Activated naive CD8-positive, alpha-beta T cell treated with anti-CD3 and anti-CD28 coated beads, Interleukin-2, amount 10 ng/mL, durations not matched to agents 7 days and 5 days (primary cell): ENCODE results near the gene SMARCE1. TPM values are rescaled to one million over a fixed set of nuclear protein-coding genes. Genes with fewer than 3 reads are reported as not detected.

Experiments
- ATAC-seq: fragments of 150-1000 bp; cut with Tn5 transposase; one replicate; pipeline ENCODE4 v1.10.0; 2021; ENCODE audit warnings: low read depth, moderate library complexity
- POLR2A ChIA-PET: fragments of 350-600 bp; sonication (Branson Sonifier 250); formaldehyde crosslinking; loops from one replicate; lab custom pipeline; 2021; ENCODE audit warnings: antibody characterized with exemption; lab: Charles Lee
- DNase-seq: peaks from one replicate; pipeline ENCODE4 v3.0.0; 2021
- H3K27ac Mint-ChIP-seq: one replicate; pipeline ENCODE4 v1.8.0; 2022; ENCODE audit warnings: mild to moderate bottlenecking, mixed read lengths
- H3K27me3 Mint-ChIP-seq: one replicate; pipeline ENCODE4 v1.8.0; 2022; ENCODE audit warnings: mild to moderate bottlenecking, moderate library complexity, mixed read lengths
- H3K36me3 Mint-ChIP-seq: one replicate; pipeline ENCODE4 v1.8.0; 2021; ENCODE audit warnings: mild to moderate bottlenecking, mixed read lengths
- H3K4me1 Mint-ChIP-seq: one replicate; pipeline ENCODE4 v1.8.0; 2021; ENCODE audit warnings: mixed read lengths
- H3K4me3 Mint-ChIP-seq: one replicate; pipeline ENCODE4 v1.8.0; 2022; ENCODE audit warnings: mild to moderate bottlenecking, moderate library complexity, mixed read lengths
- H3K9me3 Mint-ChIP-seq: one replicate; pipeline ENCODE4 v1.8.0; 2021; ENCODE audit warnings: mixed read lengths
- total RNA-seq, 2 experiments: library from RNA; stranded (reverse); gene quantifications; one replicate each; pipeline ENCODE4 v1.2.3, GENCODE V29; 2021

Gene SMARCE1
- total RNA-seq, 2 experiments from 2014 or later: 109 to 117 TPM

DNA sequence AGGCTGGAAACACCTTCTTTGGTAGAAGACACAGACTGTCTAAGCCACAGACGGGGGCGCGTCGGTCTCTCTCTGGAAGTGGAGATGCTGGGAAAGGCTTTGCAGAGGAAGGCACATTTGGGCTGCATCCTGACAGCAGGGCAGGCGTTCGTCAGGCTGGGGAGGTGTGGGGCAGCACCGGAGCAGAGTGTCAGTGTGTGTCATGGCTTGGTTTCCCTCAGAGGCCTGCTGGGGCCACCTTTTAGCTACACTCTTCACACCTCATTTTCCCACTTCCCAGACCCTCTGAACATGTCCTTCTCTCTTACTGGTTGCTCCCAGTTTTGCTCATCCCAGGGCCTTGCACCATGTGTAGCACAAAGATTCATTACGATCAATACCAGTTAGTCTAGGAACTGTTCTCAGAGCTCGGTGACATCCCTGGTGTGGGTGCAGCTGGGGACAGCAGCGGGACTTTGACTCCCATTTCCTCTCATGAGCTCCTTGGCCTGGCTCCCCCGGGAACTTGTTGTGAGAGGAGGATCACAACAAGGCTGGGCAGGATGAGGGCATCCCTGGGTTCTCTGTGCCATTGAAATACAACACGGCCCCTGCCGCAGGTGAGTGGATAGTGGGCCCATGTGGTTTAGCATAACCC, 33.1 kb downstream of the SMARCE1 start:
- no peak for ATAC-seq
- POLR2A ChIA-PET: interaction anchor here (0.6 to 8.7 kb wide), 13 partner anchors 7 to 1074 kb away, joined by 3 to 205 read pairs (median 8); partner anchors contain the start of genes CCR7, EIF1 and SMARCE1
- H3K27ac Mint-ChIP-seq: peak overlapping the region; percentile 94

DNA sequence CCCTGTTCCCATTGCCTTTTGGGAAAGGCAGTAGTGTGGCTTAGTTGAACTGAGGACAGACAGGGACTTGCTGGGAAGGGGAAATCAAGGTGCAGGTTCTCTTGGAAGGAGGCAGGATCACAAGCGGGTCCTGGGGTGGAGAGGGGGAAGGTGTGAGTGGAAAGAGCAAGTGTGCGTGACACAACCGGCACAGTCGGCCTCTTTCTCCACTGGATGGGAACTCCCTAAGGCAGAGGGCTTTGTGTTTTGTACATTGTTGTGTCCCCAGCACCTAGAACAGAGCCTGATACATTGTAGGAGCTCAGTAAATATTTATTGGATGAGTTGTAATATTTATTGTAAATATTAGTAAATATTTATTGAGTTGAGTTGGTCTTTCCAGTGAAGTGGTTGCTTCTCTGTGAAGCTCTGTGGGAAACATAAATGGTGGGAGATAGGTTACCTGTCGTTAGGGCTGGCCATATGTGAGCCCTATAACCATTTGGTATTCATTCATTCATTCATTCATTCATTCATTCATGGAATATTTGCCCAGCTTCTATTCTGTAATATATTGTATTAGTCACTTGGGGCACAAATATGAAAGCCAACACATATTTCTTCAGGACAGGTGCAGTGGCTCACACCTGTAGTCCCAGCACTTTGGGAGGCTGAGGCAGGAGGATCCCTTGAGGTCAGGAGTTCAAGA, 34.0 kb downstream of the SMARCE1 start:
- ATAC-seq: no peak
- no peaks in the 10 kb centered on the region for H3K27me3 Mint-ChIP-seq
- H3K9me3 Mint-ChIP-seq: no peaks in the 10 kb centered on the region
- no peaks in the 10 kb centered on the region for H3K36me3 Mint-ChIP-seq
- POLR2A ChIA-PET: interaction anchor here (0.8 to 8.7 kb wide), 12 partner anchors 10 to 1075 kb away, joined by 3 to 205 read pairs (median 5); partner anchors contain the start of genes CCR7, EIF1 and SMARCE1
- DNase-seq: no peak
- H3K4me1 Mint-ChIP-seq: peaks cover 71% of the 10 kb centered on the region
- H3K4me3 Mint-ChIP-seq: peak overlapping the region; percentile 84
- peak overlapping the region; percentile 96 for H3K27ac Mint-ChIP-seq

More for the DNA sequence above, 33.1 kb downstream of the SMARCE1 start:
- Mint-ChIP-seq H3K4me3 (peak overlapping the region; percentile 71), H3K9me3 (no peaks in the 10 kb centered on the region), H3K36me3 (no peaks in the 10 kb centered on the region), H3K4me1 (peaks cover 67% of the 10 kb centered on the region), H3K27me3 (no peaks in the 10 kb centered on the region)
- no peak for DNase-seq

DNA sequence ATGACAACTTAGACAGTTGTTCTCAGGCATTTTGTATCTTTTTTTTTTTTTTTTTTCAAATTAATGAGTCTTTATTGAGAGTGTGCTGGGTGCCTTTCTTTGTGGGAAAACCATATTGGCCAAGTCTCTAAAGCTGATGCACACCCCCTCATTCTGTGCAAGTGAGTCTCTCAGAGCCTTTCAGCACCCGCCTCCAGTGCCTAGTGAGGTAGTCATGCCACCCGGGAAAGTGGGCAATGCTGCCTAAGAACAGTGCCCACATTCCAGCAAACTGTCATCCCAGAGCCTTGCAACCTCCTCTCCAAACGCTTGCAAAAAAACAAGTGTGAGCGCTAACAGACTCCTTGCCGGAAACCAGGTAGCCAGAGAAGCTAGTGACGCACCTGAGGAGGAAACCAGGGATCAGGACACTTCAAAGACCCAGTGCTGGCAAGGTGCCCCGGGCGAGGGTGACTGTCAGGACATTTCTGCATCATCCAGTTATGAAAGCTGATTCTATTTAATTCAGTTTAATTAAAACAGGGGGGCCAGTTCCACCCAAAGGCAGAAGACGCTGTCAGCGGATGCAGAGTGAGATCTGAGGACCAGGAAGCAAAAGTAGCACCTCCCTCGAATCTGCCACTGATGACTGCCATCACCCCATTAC, 34.9 kb downstream of the SMARCE1 start:
- POLR2A ChIA-PET: interaction anchor here (0.8 to 8.7 kb wide), 10 partner anchors 9 to 1076 kb away, joined by 3 to 205 read pairs (median 5); partner anchors contain the start of genes CCR7, EIF1 and SMARCE1
- ATAC-seq: peak; percentile 46
- Mint-ChIP-seq H3K4me3 (peak overlapping the region; percentile 84), H3K4me1 (peaks cover 80% of the 10 kb centered on the region), H3K9me3 (no peaks in the 10 kb centered on the region), H3K27ac (peak overlapping the region; percentile 96), H3K27me3 (no peaks in the 10 kb centered on the region), H3K36me3 (no peaks in the 10 kb centered on the region)
- peak; percentile 58 for DNase-seq

DNA sequence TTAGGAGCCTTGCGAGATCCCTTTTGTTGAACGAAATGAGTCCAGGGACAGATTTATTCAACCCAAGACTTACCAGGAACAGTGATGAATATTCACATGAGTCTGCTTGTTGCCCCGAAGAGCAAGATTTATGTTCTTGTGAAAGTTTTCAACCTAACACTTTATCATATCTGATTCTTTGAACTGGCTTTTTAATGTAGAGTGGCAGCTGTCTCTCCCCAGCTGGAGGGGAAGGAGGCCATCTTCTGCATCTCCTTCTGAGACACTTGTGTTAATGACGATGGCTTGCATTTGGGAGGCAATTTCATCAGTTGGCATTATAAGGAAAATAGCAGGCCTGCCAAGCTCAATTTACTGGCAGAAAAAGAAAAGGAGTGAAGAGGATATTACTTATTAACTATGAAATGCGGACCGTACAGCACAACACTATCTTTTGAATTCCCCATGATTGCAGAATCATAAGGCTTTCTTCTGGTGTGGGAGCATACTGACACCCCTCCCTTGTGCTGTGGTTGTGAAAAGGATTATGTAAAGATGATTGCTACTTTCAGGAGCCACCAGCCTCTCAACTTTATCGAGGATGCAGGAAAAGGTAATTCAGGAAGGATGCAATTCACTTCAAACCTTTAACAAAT, 35.7 kb downstream of the SMARCE1 start:
- no peak for DNase-seq
- POLR2A ChIA-PET: interaction anchor here (1.0 to 8.7 kb wide), 11 partner anchors 8 to 1077 kb away, joined by 3 to 205 read pairs (median 4); partner anchors contain the start of genes CCR7, EIF1 and SMARCE1

DNA sequence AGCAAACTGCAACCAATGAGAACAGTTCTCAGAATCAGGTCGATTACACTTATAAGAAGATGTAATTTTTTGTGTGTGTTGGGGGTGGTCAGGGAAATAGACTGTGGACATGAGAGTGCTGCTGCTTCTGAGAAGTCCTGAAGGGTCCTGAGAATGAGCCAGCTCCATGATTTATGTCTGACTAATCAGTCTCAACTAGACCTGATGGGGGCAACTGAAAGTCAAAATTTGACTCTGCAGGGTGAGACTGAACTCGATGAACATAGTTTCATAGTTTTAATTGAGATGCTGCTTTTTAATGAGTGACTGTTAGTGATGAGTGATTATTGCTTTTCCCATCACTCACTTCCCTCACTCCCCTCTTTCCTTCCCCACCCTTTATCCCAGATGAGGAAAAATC, 37.3 kb downstream of the SMARCE1 start:
- ATAC-seq: no peak
- Mint-ChIP-seq H3K27ac (peak overlapping the region; percentile 82), H3K9me3 (no peaks in the 10 kb centered on the region), H3K36me3 (no peaks in the 10 kb centered on the region), H3K4me1 (peaks cover 84% of the 10 kb centered on the region), H3K4me3 (peak overlapping the region; percentile 46), H3K27me3 (no peaks in the 10 kb centered on the region)
- POLR2A ChIA-PET: interaction anchor here (0.6 to 8.7 kb wide), 9 partner anchors 7 to 191 kb away, joined by 3 to 205 read pairs (median 4); partner anchors contain the start of gene CCR7
- DNase-seq: no peak

More for the DNA sequence above, 35.7 kb downstream of the SMARCE1 start:
- Mint-ChIP-seq H3K36me3 (no peaks in the 10 kb centered on the region), H3K4me3 (peak overlapping the region; percentile 46), H3K9me3 (no peaks in the 10 kb centered on the region), H3K27ac (peak overlapping the region; percentile 78), H3K4me1 (peaks cover 84% of the 10 kb centered on the region), H3K27me3 (no peaks in the 10 kb centered on the region)
- no peak for ATAC-seq

DNA sequence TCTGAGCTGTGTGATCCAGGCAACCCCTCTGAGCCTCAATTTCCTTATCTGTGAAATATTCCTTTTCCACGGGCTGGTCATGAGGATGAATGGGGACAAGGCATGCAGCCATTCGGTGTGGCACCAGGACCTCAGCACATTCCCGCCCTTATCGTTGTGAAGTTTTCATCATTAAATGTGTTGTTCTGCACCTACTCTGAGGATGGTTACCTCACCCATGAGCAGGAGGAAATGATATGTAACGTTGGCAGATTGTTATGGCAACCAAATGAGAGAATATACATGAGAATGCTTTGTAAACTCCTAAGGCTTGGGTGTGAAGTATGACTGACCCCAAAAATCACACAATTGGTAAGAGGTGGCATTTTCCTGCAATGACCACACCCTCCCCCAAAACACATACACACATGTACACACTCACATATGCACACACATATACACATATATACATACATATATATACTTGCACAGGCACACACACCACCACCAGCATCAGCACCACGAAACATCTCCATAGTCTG, 39.5 kb downstream of the SMARCE1 start:
- DNase-seq (no peak), ATAC-seq (peak; percentile 53)
- H3K4me3 Mint-ChIP-seq: peak overlapping the region; percentile 64
- no peaks in the 10 kb centered on the region for H3K27me3 Mint-ChIP-seq
- H3K4me1 Mint-ChIP-seq: peaks cover 83% of the 10 kb centered on the region
- POLR2A ChIA-PET: interaction anchor here (0.6 to 8.1 kb wide), 7 partner anchors 7 to 1076 kb away, joined by 3 to 257 read pairs (median 3); partner anchors contain the start of gene CCR7
- no peaks in the 10 kb centered on the region for H3K9me3 Mint-ChIP-seq
- no peaks in the 10 kb centered on the region for H3K36me3 Mint-ChIP-seq
- H3K27ac Mint-ChIP-seq: peak overlapping the region; percentile 87

DNA sequence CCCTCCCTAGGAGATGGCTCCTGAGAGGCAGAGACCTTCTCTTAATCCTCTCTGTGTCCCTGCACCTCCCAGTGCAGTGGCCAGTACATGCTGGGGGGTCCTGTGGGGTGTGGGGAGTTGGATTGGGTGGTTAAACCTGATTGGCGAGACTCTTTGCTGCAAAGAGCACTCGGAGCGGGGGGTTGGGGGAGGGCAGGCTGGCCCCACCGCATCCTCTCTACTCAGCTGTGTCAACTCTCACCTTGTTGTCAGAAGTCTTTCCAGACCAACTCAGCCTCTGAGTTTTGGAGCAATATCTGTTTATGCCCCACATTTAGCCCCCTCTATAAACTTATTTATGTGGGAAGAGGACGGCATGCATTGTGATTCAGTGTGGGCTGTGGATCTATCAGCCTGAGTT, 40.0 kb downstream of the SMARCE1 start:
- Mint-ChIP-seq H3K36me3 (peaks cover under 1% of the 10 kb centered on the region), H3K27ac (peak overlapping the region; percentile 87), H3K27me3 (no peaks in the 10 kb centered on the region), H3K4me1 (peaks cover 83% of the 10 kb centered on the region), H3K9me3 (no peaks in the 10 kb centered on the region), H3K4me3 (peak overlapping the region; percentile 64)
- ATAC-seq: peak; percentile 25
- POLR2A ChIA-PET: interaction anchor here (0.6 to 8.1 kb wide), 8 partner anchors 8 to 1082 kb away, joined by 3 to 257 read pairs (median 3); partner anchors contain the start of gene CCR7
- DNase-seq: peak; percentile 68

DNA sequence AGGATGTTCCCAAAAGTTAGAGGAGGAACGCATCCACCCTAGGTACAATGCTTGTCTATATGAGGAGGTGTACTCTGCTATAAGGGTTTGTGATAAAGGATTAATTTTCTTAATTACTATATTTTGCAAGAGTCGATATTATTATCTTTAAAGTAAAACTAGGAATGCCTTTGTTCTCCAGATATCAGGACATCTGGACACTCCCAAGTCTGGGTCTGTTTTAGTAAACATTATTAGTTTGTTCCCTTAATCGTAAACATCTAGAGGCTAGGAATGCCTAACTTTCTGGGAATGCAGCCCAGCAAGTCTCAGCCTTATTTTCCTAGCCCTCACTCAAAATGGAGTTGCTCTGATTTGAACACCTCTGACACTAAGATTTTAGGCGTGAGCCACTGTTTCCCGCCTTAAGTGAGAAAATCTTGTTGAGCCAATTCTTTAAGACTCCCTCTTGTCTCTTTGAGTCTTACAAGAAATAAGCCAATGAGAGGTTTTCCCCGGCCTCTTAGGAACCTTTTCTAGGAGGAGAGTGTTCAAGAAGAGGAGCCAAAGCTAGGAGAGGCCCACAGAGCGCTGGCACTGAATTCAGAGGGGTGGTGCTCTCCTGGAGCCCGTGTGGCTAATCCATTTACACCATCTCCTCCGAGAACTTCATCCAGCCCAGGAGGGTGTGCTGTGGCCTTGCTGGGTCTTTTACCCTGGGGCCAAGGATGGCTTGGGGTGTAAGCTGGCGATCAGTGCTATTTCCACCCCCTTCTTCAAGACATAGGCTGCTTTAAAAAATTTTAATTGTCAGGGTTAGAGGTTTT, 40.9 kb downstream of the SMARCE1 start:
- peak overlapping the region; percentile 67 for H3K4me3 Mint-ChIP-seq
- POLR2A ChIA-PET: interaction anchor here (0.8 to 8.1 kb wide), 5 partner anchors 9 to 1083 kb away, joined by 3 to 257 read pairs (median 7); partner anchors contain the start of gene CCR7

DNA sequence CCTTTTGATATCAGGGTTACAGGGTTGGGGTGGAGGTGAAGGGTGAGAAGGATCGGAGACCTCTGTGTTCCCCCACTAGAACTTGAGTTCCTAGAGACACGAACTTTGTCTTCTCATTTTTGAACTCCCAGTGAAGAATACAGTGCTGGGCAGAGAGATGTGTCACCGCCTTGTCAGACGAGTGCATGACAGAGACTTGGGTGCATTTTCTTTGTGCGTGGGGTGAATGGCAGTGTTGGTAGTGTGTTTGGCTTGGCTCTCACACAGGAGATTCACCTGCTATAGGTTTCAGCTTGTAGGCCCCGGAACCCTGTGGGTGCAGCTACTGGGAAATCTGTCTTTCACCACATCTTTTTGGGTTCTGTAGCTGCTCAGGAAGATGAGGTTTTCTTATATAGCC, 42.3 kb downstream of the SMARCE1 start:
- H3K27ac Mint-ChIP-seq: peak overlapping the region; percentile 98
- peaks cover 4% of the 10 kb centered on the region for H3K36me3 Mint-ChIP-seq
- POLR2A ChIA-PET: interaction anchor here (0.8 to 8.1 kb wide), 11 partner anchors 8 to 71 kb away, joined by 3 to 257 read pairs (median 11); partner anchors contain the start of genes CCR7 and SMARCE1
- no peaks in the 10 kb centered on the region for H3K27me3 Mint-ChIP-seq
- H3K4me1 Mint-ChIP-seq: peaks cover 87% of the 10 kb centered on the region
- no peaks in the 10 kb centered on the region for H3K9me3 Mint-ChIP-seq
- peak overlapping the region; percentile 67 for H3K4me3 Mint-ChIP-seq
- ATAC-seq (peak; percentile 51), DNase-seq (peak; percentile 61)

More for the DNA sequence above, 40.9 kb downstream of the SMARCE1 start:
- peaks cover 84% of the 10 kb centered on the region for H3K4me1 Mint-ChIP-seq
- DNase-seq (no peak), ATAC-seq (no peak)
- no peaks in the 10 kb centered on the region for H3K9me3 Mint-ChIP-seq
- peaks cover 2% of the 10 kb centered on the region for H3K36me3 Mint-ChIP-seq
- peak overlapping the region; percentile 98 for H3K27ac Mint-ChIP-seq
- no peaks in the 10 kb centered on the region for H3K27me3 Mint-ChIP-seq

DNA sequence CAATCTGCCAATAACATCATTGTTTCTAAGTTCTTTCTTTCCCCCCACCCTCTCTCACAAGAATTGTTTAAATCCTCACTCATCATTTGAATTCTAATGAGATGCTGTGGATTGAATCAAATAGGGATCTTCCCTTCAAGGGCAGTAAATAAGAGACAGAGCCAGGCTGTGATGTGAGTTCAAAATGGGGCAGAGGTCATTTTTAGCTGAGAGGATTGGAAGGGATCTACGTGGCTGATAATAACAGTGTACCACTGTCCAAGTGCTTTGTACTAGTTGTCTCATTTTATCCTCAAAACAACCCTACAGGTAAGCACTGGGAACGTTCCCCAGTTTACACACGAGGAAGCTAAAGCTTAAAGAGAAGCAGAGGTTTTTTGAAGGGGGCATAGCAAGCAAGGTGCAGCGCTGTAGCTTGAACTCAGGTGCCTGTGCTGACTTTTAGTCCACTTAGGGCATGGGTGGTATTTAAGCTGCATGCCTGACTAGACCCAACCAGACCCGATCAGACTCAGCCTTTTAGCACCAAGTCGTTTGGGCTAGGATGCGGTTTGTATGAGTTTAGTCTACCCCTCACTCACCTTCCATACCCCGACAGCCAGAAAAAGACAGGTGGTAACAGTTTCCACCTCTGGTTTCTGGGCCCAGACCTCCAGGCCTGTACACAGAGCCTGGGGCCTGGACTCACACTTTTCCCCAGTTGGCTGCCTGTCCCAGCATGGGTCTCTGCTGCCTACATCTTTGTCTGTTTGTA, 43.1 kb downstream of the SMARCE1 start:
- DNase-seq (no peak), ATAC-seq (no peak)
- Mint-ChIP-seq H3K9me3 (no peaks in the 10 kb centered on the region), H3K4me3 (peak overlapping the region; percentile 67), H3K4me1 (peaks cover 86% of the 10 kb centered on the region), H3K36me3 (peaks cover 4% of the 10 kb centered on the region), H3K27ac (peak overlapping the region; percentile 98), H3K27me3 (no peaks in the 10 kb centered on the region)
- POLR2A ChIA-PET: interaction anchor here (0.8 to 8.1 kb wide), 13 partner anchors 9 to 278 kb away, joined by 3 to 257 read pairs (median 9); partner anchors contain the start of genes CCR7 and SMARCE1
